Stimulated activated CD4-positive, alpha-beta T cell treated with anti-CD3 and anti-CD28 coated beads, Interleukin-2, amount 100 ng/mL, for 48 hours (primary cell): Measurements from ENCODE around the gene KCNJ18.
"Not testable (repeated sequence)": the region's sequence is repeated elsewhere in the genome, so short reads cannot be mapped to it uniquely, and the experiment has no call there.

Experiments used
- DNase-seq, 2 donors: peaks; one replicate each; pipeline ENCODE4 v3.0.0-alpha.2; 2020

The KCNJ18 gene

DNA sequence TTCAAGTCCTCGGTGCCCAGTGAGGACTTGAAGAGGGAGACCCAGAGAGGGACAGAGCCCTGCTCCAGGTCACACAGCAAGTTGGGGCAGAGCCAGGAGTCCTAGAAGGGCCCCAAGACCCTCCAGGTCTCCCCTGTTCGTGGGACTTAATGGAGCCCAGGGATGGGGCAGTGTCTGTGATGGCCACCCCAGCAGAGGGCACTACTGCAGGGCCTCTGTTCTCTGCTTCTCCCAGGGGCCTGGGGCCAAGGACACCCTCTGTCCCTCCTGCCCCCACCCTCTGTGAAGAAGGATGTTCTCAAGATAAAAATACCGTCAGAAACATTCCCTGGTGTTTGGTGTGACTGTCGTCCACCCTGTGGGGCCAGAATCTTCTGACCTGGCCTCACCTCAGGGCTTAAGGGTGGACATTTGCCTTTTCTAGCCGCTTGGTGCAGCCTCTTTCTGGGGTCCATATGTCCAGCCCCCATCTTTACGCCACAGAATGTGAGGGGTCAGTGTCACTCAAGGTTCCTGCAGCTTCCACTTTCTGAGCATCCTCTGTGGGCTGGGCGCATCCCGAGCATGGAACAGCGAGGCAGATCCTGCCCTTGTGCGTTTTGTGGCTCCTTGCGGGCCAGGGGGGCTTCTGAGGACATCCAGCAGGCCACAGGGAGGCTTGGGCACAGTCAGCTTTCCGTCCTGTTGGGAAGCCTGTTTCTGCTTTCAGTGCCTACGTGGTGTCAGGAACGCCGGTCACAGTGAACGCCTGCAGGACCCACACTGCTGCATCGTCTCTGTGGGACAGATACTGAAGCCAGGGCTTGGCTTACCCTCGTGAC is at the start of gene KCNJ18:
TSS of gene KCNJ18 (plus strand) at position 641 of the 821 bp plus-strand sequence. CDS start 10,264 bp downstream, outside the sequence.
- not testable (repeated sequence) for DNase-seq

DNA sequence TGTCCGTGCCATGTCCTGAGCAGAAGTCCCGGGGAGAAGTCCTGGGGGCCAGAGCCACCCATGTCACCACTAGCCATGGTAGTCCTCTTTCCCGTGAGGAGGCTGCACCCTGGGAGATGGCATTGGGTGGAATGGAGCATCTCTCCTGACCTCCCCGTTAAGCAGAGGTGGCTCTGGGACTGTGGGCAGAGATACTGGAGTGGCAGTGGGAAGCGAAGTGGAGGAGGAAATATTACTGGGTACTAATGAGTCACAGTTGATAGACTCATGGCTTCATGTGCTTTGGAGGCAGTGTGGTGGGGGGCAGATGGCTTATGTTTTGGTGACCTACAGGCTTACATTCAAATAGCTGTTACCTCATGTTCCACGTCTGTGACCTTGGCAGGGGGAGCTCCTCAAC is 44.2 kb upstream of the KCNJ18 start:
- not testable (repeated sequence) for DNase-seq

DNA sequence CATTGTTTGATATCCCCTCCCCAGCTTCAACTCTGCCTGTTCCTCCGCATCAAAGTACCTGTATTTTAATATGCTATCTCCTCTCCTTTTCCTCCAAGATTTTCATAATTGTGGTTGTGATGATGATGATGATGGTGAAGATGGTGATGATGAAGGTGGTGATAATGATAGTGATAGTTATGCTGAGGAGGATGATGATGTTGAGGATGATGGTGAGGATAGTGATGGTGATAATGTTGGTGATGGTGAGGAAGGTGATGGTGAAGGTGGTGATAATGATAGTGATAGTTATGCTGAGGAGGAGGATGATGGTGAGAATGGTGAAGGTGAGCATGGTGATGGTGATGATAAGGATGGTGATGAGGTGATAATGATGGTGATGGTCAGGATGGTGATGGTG is 42.3 kb upstream of the KCNJ18 start:
- not testable (repeated sequence) for DNase-seq

DNA sequence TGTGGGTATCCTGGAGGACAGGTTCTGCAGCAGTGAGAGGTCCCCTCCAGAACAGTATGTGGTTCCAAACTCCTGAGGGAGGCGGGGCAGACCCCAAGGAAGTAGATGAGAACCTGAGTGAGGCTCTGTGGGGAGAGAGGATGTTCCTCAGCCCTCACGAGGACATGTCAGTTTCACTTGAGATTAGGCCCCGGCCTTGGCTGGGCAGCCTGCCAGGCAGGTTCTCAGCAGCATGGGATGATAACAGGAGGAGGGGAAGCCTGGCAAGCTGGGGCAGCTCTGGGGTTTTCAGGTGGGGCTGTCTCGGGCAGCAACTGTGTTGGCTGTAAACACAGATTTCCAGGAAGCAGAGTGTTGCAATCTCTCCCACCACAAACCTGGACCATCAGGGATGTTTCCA is 40.3 kb upstream of the KCNJ18 start:
- not testable (repeated sequence) for DNase-seq

DNA sequence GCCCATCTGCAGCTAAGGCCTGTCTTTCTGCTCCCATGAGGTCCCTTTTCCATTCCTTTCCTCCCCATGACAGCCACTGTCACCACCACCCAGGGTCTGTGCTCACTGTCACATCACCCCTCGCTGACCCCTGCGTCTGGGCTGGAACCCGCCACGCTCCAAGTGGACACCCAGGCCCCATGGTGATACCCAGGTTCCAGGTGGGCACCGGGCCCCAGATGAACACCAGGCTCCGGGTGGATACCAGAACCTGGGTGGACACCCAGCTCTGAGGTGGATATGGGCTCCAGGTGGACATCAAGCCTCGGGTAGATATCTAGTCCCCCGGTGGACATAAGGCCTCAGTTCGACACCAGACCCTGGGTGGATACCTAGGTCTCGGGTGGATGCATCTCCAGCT is 39.1 kb upstream of the KCNJ18 start:
- DNase-seq = not testable (repeated sequence)

DNA sequence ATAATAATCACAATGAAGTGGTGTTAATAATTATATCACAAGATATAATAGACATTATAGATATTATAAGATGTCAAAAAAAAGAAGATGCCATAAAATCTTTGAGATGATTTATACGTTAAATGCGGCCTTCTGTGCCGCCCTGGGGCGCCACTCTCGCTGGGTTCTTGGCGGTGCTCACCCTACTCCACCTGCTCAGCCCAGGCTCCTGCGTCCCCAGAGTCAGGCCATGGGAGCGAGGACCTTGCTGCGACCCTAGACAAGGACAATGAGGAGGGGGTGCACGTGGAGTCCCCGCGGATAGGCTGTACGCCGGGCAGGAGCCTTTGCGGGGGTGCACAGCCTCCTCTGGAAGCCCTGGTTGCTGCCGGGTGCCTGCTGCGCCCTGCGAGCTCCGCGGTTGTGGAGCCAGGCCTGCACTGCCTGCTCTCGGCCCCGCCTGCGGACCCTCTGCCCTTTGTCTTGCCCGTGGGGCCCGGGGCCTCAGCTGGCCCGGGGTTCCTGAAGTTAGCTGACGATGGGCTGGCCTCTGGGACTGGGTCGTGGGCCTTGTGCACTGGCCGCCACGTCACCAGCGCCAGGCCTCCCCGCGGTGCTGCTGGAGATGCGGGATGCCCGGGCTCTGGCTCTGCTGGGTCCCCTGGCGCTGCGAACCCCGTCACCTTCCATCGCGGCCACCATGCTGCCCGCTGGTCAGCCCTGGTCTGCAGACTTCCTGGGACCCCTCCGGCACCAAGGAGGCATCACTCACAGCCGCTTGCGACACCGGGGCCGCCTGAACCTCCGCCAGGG is 35.6 kb upstream of the KCNJ18 start:
- DNase-seq = not testable (repeated sequence)

DNA sequence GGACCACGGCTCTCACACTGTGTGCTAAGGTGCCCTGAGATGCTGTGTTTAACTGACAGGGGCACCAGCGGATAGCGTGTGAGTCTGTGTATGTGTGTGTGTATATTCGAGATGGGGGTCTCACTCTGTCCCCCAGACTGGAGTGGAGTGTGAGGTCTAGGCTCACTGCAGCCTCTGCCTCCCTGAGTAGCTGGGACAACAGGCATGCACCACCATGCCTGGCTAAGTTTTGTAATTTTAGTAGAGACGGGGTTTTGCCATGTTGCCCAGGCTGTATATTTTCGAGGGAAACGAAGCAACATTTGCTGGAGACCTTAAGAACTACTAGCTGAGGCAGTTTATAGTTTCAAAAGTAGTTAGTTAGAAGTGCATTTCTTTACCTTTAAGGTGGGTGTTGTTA is 32.7 kb upstream of the KCNJ18 start:
- not testable (repeated sequence) for DNase-seq

DNA sequence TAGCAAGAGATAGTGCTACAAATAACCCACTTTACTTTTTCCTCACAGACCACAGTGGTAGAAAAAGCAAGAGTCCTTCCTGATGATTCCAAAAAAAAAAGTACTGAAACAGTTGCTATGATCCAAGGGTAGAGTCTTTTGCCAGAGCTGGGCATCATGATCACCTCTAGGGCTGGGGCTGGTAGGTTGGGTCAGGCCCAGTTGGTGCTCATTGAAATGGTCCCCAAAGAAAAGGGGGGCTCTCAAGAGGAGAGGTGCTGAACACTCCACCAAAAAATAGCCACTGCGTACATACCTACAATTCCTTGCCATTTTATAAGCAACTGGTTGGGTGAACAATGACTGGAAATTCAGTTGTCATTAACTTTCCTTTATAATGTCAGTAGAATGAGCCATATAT is 30.9 kb upstream of the KCNJ18 start:
- not testable (repeated sequence) for DNase-seq

DNA sequence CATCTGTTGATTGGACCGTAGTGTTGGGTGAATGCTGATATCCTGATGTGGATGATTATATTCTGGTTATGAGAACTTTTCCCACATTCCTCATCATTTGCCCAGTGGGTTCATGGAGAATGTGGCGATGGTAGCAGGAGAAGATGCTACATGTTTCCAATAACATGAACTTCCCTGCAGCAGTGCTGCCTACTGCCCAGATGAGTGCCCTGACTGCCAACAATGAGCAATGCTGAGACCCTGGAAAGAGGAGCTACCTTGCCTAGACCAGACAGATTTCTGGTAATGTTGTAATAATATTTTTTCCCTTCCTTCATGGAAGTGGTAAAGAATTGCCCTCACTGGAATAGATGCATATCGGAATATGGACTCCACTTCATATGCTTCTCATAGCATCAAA is 29.2 kb upstream of the KCNJ18 start:
- not testable (repeated sequence) for DNase-seq

DNA sequence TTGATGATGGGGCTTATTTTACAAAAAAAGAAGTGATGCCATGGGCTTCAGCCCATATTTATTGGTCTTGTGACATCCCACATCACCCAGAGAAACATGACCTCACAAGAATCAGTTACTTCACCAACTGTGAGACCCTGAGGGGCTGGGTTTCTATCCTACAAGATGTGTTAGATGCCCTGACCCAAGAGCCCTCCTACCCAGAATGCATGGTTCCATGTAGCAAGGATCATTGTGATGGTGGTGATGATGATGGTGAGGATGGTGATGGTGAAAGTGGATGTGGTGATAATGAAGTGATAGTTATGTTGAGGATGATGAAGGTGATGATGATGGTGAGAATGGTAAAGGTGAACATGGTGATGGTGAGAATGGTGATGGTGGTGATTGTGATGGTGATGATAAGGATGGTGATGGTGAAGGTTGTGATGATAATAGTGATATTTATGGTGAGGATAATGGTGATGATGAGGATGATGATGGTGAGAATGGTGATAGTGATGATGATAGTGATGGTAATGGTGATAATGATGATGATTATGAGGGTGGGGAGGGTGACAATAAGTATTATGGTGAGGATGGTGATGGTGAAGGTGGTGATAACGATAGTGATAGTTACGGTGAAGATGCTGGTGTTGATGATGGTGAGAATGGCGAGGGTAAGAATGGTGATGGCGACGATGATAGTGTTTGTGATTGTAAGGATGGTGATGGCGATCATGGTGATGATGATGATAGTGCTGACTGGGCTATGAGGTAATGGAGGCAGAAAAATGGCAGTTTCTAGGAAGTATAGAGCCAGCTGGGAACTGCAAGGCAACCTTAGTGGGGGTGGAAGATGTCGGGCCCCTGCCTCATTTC is 28.5 kb upstream of the KCNJ18 start:
- DNase-seq = not testable (repeated sequence)

DNA sequence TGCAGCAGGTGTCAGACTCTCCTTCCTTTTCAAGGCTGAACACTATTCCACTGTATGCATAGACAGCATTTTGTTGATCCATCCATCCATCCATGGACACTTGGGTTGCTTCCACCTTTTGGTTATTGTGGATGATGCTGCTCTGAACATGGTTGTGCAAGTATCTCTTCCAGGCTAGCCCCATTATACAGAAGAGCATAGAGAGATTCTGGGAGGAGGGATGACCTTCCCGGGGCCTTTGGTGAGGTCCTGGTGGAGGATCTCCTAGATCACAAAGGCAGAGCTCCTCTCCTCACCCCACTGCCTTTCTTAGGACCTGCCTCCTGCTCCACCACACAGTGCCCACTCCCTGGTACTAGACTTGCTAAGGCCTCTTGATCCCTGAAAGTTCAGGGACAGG is 27.2 kb upstream of the KCNJ18 start:
- not testable (repeated sequence) for DNase-seq

DNA sequence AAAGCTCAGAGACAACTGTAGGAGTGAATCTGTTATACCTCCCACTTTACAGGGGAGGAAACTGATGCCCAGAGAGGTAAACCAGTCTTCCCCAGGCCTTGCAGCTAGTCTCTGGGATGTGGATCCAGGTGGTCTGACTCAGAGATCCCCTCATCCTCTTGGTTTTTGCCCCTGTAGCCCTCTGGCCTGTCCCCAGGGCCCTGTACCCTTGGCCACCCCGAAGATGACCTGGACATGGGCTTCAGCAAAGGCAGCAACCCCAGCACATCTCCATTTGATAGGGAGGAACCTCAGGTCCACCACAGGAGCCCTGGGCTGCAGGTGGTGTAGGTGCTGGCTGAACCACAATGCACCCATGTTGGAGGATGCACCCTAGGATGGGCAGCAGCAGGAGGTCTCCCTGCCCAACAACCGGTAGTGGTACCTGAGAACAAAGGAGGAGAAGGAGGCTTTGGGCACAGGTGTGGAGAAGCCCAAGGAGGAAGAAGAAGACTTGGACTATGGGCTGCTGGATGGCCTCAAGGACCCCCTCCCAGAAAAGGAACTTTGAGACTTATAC is 26.3 kb upstream of the KCNJ18 start:
- not testable (repeated sequence) for DNase-seq

DNA sequence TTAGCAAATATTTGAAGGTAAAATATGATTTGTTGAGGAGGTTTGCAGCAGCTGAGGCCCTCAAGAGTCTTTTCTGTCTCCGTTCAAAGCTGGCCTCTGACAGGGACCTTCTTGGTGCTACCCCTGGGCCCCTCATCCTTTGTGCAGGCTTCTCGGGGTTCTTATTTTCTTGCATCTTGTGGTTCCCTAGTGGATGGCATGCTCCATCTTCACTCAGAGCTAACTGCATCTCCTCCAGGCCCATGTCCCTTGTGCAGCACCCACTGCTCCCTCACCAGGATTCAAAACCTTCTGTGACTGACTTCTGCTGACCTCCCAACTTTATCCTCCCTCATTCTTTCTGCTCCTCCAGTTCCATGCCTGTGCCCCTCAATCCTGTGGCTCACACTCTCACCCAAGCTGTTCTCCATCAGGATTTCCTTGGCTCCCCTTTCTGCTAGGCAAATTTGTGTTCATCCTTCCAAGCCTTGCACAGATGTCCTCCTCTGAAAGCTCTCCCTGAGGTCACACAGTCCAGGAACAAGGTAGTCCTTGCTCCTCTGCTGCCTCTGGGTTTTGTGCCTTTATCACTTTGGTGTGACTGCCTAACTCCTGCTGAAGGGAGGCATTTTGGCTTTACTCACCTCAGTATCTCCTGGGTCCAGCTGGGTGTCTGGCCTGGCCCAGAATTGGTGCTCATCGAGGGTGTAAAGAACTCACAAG is 25.5 kb upstream of the KCNJ18 start:
- not testable (repeated sequence) for DNase-seq

DNA sequence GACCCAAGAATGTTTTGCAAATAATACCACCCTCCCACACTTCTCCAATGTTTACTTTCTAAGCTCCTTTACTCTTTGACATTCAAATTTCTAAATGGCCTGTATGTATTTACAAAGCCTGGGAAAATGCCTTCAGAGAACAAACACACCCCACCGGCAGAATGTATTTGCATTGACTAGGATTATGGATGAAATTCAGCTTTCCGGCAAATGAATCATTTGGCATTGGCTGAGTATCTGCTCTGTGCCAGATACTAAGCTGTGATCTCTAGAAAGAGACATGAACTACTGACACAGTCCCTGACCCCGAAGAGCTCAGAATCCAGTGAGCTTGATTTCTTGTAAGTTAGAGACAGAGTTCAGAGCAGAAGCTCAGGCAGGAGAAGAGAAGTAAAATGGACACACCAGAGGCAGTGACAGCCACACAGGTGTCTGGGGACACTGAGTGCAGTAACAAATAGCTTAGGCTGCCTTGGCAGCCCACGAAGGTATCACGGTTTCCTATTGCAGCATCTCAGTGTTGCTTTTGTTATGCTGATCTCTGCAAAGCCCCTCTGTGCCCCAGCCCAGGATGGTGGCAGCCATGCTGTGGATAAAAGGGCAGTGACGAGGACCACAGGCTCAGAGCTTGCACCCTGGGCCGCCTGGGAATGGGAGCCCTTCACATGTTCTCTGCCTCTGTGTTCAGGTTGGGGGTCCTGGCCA is 24.8 kb upstream of the KCNJ18 start:
- DNase-seq = not testable (repeated sequence)

DNA sequence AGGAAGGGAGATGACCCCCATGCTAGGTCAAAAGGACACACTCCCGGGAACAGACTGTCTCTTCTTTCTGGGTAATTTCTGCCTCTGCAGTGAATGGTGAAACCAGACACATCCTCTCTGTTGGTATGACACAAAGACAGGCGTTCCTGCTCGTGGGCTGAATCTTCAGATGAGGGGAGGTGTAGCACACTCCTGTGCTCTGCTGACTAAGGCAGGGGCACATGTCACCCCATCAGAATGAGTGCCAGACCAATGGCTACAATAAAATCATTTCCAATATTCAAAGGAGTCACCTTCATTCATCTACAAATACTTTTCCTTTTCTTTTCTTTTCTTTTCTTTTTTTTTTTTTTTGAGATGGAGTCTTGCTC is 24.2 kb upstream of the KCNJ18 start:
- DNase-seq = not testable (repeated sequence)

DNA sequence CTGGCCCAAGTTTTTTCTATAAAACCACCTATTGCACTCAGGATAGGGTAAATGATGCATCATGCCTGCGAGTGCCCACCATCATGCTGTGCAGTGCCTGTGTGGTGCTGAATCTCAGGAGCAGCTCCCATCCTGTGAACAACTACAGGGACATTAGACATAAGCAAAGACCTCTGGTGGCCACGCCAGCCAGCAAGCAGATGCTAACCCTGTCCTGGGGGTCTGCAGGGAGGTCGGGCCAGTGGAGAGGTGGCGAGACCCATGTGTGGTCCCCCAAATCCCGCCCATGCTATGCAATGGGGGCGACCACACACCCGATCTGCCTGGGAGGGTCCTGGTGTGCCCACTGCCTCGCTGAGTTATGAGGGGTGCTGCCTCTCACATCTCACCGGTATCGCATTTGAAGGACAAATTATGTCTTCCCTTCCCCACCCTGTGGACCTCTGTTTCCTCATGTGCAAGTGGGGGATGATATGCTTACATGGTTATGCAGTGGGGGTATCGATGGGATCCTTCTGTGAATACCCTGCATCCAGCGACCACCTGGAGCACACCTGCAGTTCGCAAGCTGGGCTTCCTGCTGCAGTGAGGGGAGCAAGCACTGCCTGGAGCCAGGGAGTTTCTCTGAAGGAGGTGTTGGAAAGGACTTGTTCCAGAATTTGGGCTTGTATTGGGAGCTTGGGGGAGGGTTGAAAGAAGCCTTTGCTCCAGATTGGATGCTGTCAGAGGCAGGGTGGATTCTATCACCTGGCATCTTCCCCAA is 23.4 kb upstream of the KCNJ18 start:
- DNase-seq = not testable (repeated sequence)

DNA sequence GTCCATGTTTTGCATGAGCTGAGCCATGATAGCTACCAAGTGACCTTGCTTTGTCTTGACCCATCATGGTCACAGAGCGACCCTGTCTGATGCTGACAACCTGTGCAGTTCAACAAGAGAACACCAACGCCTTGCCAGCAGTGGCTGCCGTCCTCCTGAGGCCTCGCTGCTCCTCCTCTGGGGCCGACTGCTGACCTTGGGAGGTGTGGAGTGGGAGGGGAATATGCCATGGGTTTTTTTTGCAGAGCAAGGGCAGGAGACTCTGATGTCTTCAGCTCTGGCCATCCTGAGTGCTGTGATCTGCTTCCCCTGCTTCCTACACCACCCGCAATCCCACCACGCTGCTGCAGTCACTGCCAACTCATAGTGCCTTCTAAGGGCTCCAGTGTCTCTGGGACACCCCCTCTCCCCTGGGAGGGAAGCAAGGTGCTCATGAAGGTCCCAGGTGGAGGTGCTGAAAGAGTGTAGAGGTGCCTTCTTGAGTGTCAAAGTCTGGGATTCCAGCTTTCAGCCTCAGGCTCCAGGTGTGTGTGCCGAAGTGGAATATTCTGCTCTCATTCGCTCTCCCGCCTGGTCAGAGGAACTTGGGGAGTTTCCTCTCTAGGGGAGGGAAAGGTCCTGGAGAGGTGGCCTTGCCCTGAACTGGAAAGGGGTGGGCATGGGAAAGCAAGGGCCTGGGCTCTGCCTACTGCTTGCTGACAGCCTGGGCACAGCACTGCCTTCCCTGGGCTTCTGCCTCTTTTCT is 22.5 kb upstream of the KCNJ18 start:
- not testable (repeated sequence) for DNase-seq

DNA sequence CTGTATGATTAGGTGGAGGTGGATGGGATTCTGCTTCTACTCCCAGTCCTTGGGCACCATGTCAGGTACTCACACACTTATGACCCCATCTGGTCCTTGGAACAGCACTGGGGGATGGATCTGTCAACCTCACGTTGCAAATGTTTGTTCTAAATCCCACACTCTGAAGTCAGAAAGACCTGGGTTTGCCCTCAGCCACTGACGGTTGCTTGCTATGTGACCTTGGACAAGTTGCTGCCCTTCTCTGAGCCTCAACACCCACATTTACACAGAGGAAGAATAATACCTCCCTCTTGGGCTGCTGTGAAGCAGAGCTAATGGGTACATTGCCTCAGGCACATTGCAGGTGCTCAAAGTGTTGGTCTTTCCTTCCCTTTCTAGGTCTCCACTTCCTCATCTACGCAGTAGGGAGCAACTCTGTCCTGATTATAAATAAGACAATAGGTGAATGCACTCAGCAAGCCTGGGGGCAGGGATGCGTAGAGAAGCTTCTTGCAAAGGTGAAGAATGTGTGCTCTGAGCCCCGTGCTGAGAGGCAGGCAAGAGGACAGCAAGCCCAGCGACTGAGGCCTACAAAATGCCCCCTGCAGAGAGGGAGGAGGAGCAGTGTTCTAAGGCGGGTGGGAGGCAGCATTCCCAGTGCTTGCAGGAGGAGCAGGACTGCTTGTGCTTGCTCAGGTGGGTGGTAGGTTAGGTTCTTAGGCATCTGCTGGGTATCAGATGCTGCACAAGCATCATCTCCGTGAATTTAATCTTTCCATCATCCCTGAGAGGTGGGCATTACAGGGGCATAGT is 21.8 kb upstream of the KCNJ18 start:
- not testable (repeated sequence) for DNase-seq

DNA sequence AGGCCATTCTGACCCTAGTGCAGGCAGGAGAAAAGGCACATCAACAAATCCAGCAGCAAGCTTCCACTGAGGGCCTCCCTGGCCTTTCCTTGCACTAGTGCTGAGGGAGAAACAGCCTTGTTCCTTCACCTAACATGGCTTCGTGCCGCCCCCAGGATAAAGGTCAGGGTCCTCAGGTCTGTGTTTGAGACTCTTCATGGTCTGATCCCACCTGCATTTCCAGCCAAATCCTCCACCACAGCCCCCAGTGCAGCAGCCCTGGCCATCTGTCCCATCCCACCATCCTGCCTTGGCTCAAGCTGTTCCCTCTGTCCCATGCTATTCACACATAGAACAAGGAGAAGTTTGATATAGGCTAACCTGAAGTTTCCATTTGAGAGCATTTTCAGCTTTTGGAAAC is 20.9 kb upstream of the KCNJ18 start:
- DNase-seq = not testable (repeated sequence)
